HG02623 (cell line): ENCODE measurements around the gene EREG.
A peak's percentile ranks its signal among the peaks of the same experiment; 100 is the strongest.
"Not testable (repeated sequence)": the region's sequence is repeated elsewhere in the genome, so short reads cannot be mapped to it uniquely, and the experiment has no call there.

Experiments
- ATAC-seq: cut with Tn5 transposase; IDR thresholded peaks from one replicate; pipeline ENCODE4 v1.9.1; 2021; ENCODE audit warnings: moderate library complexity; ENCODE audit not compliant: unreplicated experiment

EREG gene

DNA sequence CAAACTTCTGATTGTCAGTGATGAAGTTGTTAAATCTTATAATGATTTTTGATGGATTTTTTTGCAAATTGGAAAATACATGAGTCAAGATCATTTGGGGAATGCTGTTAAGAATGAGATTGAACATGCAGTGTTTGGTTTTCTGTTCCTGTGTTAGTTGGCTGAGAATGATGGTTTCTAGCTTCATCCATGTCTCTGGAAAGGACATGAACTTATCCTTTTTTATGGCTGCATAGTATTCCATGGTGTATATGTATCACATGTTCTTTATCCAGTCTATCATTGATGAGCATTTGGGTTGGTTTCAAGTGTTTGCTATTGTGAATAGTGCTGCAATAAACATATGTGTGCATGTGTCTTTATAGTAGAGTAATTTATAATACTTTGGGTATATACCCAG lies 24.5 kb upstream of the EREG start:
- ATAC-seq = not testable (repeated sequence)

DNA sequence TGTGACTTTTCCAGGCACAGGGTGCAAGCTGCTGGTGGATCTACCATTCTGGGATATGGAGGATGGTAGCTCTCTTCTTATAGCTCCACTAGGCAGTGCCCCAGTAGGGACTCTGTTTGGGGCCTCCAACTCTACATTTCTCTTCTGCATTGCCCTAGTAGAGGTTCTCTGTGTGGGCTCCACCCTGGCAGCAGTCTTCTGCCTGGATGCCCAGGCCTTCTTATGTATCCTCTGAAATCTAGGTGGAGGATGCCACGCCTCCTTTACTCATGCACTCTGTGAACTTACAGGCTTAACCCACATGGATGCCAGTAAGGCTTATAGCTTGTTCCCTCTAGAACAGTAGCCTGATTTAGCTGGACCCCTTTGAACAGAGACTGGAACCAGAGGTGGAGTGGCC lies 20.9 kb upstream of the EREG start:
- ATAC-seq = no peak

DNA sequence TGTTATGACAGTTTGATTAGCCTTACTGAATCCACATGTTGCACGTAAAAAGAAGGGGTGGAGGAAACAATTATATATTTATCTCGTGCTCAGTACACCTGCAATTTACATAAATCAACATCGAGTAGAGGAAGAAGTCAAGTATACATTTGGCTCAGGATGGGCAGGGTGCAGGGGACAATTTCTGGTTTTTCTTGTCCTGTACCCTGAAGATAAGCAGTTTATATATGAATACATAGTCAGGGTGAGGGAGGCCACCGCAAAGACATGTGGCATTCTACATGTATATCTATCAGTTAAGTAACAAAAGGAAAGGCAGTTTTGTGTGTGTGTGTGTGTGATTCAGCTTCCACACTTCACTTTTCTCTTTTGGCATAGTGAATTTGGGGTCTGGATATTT lies 11.1 kb upstream of the EREG start:
- no peak for ATAC-seq

DNA sequence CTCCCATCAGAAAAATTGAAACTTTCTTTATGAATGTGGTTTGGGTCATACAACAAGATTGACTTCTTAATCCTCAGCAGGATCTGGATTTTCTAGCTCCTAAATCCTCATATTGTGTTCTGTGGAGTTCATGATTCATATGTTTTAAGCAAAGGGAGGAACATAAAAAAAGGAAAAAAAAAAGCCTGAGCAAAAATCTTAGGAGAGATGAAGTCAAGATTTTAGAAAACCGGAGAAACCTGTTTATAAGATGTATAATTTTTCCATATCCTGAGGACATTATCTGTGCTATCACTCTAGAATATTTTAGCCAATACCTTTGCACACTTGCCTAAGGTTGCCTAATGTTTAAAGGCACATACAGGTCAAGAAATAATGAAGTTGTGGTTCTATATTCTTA lies 7.0 kb upstream of the EREG start:
- no peak for ATAC-seq

DNA sequence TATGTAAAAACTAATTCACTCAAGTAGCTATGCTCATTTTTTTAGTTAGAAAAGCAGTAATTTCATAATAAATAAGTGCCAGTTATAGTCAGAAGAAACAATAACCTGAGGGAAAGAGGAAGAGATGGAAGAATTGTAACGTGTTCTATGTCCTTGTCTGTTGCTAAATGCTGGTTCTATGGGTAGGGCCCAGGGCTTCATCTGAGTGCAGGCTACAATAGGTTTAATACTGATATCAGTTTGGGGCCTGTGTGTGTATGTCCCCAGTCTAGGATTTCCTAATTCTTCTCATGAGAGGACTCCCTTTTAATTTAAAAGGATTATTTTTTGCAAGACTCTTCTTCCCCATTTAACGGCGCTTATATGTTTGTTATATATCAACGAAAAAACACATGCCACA lies 3.3 kb upstream of the EREG start:
- no peak for ATAC-seq

DNA sequence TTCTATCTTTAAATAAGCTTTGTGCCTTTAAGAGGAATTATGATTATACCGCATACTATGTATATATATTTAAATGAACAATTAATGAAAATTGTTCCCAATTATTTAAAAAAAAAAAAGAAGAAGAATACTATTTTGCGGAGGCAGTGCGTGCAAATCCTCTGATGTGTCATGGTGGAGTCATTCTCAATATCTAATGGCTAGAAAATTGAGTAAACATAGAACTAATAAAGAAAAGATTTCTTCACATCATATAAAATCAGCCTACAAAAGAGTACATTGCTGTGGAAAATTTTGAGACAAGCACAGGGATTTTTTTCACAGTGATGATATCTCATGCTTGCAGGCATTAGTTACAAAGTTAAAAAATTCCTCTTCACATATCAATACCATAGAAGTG lies 2.6 kb upstream of the EREG start:
- ATAC-seq = no peak

DNA sequence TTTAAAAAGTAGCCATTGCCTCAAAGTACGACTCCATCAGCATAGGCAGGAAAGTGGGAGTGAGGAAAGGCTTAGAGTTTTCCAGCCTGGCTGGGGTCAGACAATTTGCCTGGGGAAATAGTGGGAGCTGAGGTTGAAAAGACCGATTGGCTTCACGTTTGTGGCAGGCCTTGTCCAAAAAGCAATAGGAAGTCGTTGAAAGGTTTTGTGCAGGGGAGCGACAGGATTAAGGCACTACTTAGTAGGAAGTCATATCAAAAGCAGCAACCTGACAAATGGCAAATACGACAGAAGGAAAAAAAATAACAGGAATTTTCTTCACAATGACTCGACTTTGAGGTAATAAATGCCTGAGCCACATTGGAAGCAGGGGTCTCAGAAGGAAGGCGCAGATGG lies 691 bp upstream of the EREG start:
- ATAC-seq = no peak

DNA sequence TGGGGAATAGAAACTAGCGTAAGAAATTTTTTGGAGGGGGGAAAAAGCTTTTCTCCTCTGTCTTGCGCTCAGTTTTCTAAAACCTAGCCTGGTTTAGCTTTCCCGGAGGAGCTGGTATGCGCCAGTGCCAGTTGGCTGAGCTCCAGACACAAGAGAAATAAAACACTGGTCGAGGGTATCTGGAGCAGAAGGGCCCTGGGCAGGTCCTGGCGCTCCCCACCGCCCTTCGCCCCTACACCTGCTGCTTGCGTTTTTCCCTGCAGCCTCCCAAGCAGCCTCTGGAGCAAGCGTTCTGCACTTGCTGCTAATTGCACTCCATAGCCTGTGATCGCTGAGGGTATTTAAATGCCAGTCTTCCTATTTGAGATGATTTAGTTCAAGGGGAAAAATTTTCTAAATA lies 816 bp downstream of the EREG start:
- ATAC-seq = no peak

DNA sequence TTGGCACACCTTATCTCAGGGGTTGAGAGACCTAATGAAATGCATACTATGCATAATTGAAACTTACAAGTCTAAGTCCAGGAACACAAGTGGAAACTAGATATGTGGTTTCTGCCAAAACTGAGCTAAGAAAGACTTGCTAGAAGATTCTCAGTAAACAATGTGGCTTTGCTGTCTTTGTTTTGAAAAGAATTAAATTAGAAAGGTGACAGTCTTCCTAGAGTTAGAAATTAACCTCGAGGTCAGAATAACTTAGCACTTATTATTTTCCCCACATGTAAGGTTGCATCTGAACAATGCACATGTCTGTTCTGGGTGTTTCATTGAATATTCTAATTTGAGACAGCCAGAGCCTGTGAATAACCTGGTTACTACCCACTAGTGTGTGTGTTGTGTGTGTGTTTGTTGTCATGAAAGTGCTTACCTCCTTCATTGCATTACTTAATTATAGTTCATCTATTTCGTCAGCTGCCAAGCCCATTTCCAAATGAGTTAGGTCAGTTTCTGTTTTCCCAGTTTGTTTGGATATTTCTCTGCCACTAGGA lies 1.5 kb downstream of the EREG start:
- ATAC-seq = peak; percentile 41

DNA sequence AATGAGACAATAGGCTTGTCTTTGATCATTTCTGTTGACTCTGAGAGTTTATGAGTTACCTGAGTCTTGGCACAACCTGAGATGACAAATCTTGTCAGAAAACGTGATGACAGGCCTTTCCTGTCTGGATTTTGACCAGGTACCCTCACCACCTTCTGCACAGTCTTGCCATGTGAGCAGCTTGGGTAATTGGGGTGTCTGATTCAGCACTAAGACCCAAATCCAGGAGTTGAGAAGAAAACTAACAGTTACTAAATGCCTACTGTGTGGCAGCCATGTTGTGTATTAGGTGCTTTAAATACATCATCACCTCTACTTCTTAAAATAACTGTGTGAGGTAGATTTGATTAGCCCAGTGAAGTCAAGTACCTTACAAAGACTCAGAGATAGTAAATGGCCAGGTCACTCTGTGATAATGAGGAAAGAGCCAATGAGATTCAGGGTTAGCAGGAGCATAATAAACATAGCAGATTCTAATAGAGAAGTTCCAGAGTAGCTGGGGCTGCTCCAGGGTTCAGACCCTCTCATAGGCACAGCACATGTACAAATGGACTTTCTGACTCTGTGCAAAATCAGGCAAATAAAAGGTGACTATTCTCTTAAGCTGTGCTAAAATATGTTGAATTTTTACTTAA lies 2.8 kb downstream of the EREG start:
- ATAC-seq = no peak

DNA sequence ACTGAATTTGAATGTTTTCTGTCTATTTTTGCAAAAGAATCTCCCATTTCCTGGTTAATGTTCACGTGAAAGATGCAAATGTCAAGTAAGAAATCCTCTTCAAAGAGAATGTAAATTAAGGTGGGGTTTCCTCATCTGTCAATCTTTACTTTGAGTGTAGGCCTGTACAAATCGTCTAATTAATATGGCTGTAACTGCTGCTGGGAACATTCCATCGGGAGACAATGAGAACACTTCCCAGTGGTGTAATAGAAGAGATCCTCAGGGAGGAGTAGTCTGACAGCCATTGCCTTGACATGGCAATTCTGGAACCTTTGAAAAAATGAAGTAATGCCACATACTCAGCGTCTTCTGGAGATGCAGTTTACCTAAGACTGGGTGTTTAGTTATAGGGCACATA lies 3.7 kb downstream of the EREG start:
- ATAC-seq = no peak

DNA sequence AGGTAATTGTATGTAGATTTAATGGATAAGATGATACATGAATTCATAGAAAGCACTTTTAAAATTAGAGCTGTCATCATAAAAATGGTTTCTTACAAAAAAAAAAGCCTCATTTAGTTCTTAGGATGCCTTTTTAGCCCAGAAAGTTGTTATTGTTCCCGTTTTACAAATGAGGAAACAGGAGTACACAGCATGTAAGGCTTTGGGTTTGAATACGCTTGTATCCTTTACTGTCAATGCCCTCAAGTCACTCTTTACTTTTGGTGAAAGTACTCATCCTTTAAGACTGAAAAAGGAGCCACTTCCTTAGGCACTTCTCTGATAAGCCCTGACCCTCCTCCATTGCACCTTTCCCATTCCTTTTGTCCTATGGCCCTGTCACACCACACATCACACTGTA lies 4.9 kb downstream of the EREG start:
- ATAC-seq = no peak

DNA sequence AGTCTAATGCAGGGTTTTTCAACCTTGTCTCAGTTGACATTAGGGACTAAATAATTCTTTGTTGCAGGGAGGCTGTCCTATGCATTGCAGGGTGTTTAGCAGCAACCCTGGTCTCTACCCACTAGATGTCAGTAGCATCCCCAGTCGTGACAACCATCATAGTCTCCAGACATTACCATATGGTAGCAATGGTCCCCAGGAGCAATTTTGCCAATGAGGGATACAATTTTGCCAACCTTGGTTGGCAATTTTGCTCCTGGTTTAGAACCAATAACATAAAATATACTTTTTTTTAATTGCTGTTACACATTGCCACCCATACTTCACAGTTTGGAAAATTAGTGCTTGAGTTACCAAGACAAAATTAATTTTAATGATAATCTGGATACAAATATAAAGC lies 6.0 kb downstream of the EREG start:
- peak; percentile 82 for ATAC-seq

DNA sequence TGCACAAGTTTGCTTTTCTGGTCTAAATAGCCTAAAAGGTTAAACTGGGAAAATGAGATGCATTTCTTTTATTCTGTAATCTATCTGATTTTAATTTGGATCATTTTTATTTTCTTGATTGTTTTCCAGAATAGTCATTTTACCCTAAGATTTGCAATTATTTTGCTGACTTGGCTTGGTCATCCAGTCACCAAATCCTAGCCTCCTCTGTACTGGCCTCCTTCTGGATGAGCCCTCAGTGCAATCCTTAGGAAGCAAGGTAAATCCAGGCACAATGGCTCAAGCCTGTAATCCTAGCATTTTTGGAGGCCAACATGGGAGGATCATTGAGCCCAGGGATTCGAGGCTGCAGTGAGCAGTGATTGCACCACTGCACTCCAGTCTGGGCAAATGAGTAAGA lies 9.2 kb downstream of the EREG start:
- ATAC-seq = no peak

DNA sequence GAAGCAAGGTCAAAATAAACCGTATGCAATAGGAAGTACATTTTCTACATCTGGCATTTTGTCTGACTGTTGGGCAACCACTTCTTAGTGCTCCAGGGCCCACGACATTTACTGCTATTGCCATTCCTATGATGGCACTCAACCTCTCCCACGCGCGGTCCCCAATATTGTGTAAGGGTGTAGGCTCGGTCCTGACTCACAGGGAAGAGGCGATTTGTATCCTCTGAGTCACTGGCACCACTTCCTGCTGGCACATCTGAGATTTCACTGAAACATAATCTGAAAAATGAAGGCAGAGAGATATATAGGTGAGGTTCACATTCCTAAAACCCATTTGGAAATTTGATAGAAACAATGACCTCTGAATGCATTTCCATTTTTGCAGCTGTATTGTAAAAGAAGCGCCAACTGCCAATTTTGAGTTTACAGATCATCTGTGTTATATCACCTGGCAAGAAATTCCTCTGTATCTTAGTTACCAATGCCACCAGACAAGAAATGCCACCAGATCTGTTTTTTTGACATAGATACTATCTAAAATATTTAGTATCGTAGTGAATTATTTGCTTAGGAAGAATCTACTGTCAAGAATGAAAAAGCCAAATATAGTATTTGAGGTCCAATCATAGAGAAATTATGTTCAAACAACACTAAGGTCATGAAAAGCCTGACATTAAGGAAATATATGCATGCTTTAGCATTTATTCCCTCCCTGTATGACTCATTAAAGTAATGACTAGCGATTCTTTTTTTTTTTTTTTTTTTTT lies 9.8 kb downstream of the EREG start:
- no peak for ATAC-seq

DNA sequence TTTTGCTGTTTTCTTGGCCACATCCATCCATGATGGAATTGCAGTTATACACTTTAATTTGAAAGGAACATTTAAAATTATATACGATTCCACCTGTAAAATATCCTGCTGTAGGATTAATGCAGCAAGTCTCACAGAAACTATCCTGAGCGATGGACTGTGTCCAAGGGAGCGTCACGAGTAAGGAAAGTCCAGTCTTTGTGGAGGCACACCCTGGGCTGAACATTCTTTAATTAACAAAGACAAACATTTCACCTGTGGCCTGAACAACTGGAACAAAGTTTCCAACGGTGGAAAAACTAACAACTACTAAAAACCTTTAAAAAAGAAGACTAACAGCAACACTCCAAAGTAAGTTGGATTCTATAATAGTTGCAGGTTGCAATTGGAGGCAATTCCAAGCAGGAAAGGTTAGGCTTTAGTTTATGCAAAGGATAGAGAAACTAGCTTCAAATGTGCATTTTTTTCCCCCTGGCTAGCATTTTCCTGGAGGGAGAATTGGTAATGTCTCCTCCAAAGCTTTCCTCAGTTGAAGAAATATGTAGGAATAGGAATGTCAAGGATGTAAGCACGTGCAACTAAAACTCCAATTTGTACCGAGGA lies 11.0 kb downstream of the EREG start:
- ATAC-seq = no peak

DNA sequence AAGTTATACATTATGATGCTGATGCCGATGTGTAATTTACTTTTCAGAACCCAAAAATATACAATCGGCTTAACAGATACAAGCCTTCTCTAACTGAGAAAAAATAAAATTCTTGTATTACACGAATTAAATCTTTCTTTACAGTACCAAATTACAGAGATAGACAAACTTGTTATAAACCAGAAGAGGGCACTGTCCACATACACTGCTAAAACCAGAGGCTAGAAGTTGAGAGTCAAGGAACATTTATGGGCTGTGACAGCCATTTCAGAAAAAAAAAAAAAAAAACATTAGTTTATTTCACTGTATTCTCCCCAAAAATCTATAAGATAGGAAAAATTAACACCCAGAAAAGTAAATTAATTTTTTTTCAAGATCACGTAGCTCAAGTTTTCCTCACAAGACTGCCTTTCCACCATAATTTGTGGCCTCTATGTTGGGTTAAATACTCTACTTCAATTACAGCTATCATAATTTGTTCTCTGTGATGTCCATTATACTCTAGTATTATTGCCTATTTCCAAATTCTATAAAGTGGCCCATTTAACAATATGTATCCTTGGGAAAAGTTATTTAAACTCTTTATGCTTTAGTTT lies 12.0 kb downstream of the EREG start:
- ATAC-seq = no peak

DNA sequence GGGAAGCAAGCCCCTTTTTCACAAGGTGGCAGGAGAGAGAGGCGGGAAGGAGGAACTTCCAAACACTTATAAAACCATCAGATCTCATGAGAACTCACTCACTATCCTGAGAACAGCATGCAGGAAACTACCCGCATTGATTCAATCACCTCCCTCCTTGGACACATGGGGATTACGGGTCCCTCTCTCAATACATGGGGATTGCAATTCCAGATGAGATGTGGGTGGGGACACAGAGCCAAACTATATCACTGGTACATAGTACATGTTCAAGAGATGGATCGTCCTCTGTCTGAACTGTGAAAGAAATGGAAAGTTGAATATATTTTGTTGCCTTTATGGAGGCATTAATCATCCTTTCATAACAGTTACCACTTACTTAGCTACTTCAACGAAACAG lies 12.8 kb downstream of the EREG start:
- ATAC-seq = no peak

DNA sequence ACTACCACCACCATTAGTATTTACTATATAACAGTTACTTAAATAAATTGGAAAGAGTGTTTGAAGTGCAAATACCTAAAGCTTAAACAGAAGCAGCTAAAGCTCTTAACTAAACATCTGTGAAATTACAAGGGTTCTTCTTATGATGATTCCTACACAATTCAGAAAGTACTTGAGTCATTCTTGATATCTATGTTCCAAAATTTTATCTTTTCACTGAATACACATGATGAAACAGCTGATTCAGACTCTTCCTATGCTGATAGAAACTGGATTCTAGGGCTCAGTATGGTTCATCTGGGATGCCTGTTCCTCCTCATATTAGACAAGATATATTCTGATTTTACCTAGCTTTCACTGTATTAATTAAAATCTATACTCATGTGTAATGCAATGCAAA lies 13.6 kb downstream of the EREG start:
- ATAC-seq = no peak

DNA sequence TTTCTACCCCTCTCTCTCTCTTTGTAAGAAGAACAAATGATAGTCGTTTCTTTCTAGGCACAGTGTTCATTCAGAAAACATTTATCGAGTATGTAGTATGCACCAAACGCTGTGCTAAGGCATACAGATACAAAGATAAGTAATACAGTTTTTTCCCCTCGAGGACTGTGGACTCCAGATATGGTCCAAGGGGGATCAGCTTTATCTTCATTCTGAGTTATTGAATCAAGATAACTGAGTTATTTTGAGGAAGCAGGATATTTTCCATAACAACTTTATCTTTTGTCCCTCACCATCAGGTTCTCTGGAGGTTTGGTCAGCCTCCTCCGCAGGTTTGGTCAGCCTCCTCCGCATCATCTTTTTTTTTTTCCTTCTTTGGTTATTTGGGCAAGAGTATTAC lies 15.0 kb downstream of the EREG start:
- no peak for ATAC-seq

DNA sequence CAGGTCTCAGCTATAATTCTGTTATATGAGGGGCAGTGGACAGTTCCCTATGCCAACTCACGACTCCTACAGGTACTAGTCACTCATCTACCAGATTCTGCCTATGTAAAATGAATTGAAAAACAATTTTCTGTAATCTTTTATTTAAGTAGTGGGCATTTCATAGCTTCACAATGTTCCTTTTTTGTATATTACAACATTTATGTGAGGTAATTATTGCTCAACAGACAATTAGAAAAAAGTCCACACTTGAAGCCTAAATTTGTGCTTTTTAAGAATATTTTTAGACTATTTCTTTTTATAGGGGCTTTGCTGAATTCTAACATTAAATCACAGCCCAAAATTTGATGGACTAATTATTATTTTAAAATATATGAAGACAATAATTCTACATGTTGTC lies 20.4 kb downstream of the EREG start:
- no peak for ATAC-seq

DNA sequence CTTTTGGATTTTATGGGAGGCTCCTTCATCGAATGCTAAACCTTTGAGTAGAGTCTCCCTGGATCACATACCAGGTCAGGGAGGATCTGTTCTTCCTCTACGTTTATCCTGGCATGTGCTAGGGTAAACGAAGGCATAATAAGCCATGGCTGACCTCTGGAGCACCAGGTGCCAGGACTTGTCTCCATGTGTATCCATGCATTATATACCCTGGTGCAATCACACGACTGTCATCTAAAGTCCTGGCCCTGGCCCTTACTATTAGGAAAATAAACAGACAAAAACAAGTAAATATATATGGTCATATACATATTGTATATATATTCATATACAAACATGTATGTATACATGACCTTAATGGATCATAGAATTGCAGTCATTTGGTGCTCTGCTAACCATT lies 21.2 kb downstream of the EREG start:
- no peak for ATAC-seq
